Peyer's patch (tissue), 4 donors: ENCODE data around the gene BCCIP.

Experiments used
- POLR2A ChIP-seq, 2 donors: fragments of 450-650 bp; IDR thresholded peaks; one replicate each; pipeline ENCODE4 v1.5.1; 2017; ENCODE audit warnings: antibody characterized with exemption in 2 of 2, mild to moderate bottlenecking in 2 of 2, moderate library complexity in 2 of 2
- TF ChIP-seq, protein P1 (sequence below), 6 experiments: fragments of 450-650 bp in 4 of 6; fragments of 200-600 bp in 2 of 6; sonication (generic) in 1 of 6; IDR thresholded peaks; one replicate each; pipeline ENCODE4 v1.5.1; 2017 to 2019; ENCODE audit warnings: antibody characterized with exemption in 6 of 6, mild to moderate bottlenecking in 3 of 6, moderate library complexity in 1 of 6

GRCh38 chr10:125815764-125816163, 7.6 kb upstream of the BCCIP start:
- TF ChIP-seq POLR2A (IDR thresholded peaks at IDR 0.05), result no peak
- TF ChIP-seq, protein P1, sequence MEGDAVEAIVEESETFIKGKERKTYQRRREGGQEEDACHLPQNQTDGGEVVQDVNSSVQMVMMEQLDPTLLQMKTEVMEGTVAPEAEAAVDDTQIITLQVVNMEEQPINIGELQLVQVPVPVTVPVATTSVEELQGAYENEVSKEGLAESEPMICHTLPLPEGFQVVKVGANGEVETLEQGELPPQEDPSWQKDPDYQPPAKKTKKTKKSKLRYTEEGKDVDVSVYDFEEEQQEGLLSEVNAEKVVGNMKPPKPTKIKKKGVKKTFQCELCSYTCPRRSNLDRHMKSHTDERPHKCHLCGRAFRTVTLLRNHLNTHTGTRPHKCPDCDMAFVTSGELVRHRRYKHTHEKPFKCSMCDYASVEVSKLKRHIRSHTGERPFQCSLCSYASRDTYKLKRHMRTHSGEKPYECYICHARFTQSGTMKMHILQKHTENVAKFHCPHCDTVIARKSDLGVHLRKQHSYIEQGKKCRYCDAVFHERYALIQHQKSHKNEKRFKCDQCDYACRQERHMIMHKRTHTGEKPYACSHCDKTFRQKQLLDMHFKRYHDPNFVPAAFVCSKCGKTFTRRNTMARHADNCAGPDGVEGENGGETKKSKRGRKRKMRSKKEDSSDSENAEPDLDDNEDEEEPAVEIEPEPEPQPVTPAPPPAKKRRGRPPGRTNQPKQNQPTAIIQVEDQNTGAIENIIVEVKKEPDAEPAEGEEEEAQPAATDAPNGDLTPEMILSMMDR (IDR thresholded peaks at IDR 0.05), result no peak
